Measurements from ENCODE around the gene ANK3.

The ANK3 gene

GRCh38 chr10:60009276-60009675 lies 380.4 kb downstream of the ANK3 start:
- DNase-seq, result no peak

- DNase-seq, result no peak
Observed at GRCh38 chr10:60008816-60009215, 380.9 kb downstream of the ANK3 start.

- DNase-seq, result no peak
Observed at GRCh38 chr10:60006062-60006461, 383.6 kb downstream of the ANK3 start.

GRCh38 chr10:60003651-60004523 lies 385.8 kb downstream of the ANK3 start:
- no peak for DNase-seq

- DNase-seq, result peak; percentile 13
Observed at GRCh38 chr10:60000747-60001146, 388.9 kb downstream of the ANK3 start.

- DNase-seq, result no peak
Observed at GRCh38 chr10:59997827-59998525, 391.7 kb downstream of the ANK3 start.

GRCh38 chr10:59995862-59996261 lies 393.8 kb downstream of the ANK3 start:
- DNase-seq, result no peak

GRCh38 chr10:59993931-59994330 lies 395.7 kb downstream of the ANK3 start:
- DNase-seq, result no peak

GRCh38 chr10:59991661-59992060 lies 398.0 kb downstream of the ANK3 start:
- DNase-seq, result no peak

GRCh38 chr10:59991117-59991516 lies 398.6 kb downstream of the ANK3 start:
- DNase-seq, result no peak

- DNase-seq, result no peak
Observed at GRCh38 chr10:59985639-59986038, 404.0 kb downstream of the ANK3 start.

- DNase-seq, result no peak
Observed at GRCh38 chr10:59984415-59984814, 405.3 kb downstream of the ANK3 start.

GRCh38 chr10:59980356-59980755 lies 409.3 kb downstream of the ANK3 start:
- DNase-seq, result no peak

- DNase-seq, result no peak
Observed at GRCh38 chr10:59977486-59977885, 412.2 kb downstream of the ANK3 start.

GRCh38 chr10:59976909-59977308 lies 412.8 kb downstream of the ANK3 start:
- DNase-seq, result no peak
